Effector memory CD4-positive, alpha-beta T cell (primary cell): ENCODE data around the gene CNTN2.

Experiments
- DNase-seq, 3 donors: peaks; one replicate each; pipeline ENCODE4 v3.0.0-alpha.2; 2020
- H3K27ac ChIP-seq: 2 replicates; pipeline ENCODE4 v1.7.0; 2013; ENCODE audit warnings: mild to moderate bottlenecking, low read length, moderate library complexity; ENCODE audit not compliant: insufficient read depth, poor library complexity, severe bottlenecking
- H3K27me3 ChIP-seq: replicated peaks from 2 replicates; pipeline ENCODE4 v1.7.0; 2013; ENCODE audit warnings: mild to moderate bottlenecking, low read length; ENCODE audit not compliant: insufficient read depth, control insufficient read depth, poor library complexity, severe bottlenecking
- H3K36me3 ChIP-seq: 2 replicates; pipeline ENCODE4 v1.7.0; 2013; ENCODE audit warnings: mild to moderate bottlenecking, low read length, moderate library complexity; ENCODE audit not compliant: control insufficient read depth, insufficient read depth
- H3K4me1 ChIP-seq: 2 replicates; pipeline ENCODE4 v1.7.0; 2013; ENCODE audit warnings: low read length, mild to moderate bottlenecking; ENCODE audit not compliant: control insufficient read depth, insufficient read depth, poor library complexity, severe bottlenecking
- H3K4me3 ChIP-seq: 2 replicates; pipeline ENCODE4 v1.7.0; 2013; ENCODE audit warnings: low read length, low read depth, mild to moderate bottlenecking; ENCODE audit not compliant: insufficient read depth, poor library complexity, severe bottlenecking
- H3K9me3 ChIP-seq: 2 replicates; pipeline ENCODE4 v1.7.0; 2013; ENCODE audit warnings: mild to moderate bottlenecking, low read length, moderate library complexity; ENCODE audit not compliant: control insufficient read depth

The CNTN2 gene

GRCh38 chr1:205107327-205107726 lies 64.3 kb downstream of the CNTN2 start:
- Histone ChIP-seq H3K4me3 (no peak overlapping the region), H3K9me3 (no peaks in the 10 kb centered on the region), H3K27me3 (no peaks in the 10 kb centered on the region), H3K4me1 (no peaks in the 10 kb centered on the region), H3K27ac (no peak overlapping the region), H3K36me3 (peaks cover 50% of the 10 kb centered on the region)
- DNase-seq: no peak

- no peak for DNase-seq
- Histone ChIP-seq H3K27me3 (no peaks in the 10 kb centered on the region), H3K36me3 (peaks cover 44% of the 10 kb centered on the region), H3K27ac (no peak overlapping the region), H3K4me3 (no peak overlapping the region), H3K9me3 (no peaks in the 10 kb centered on the region), H3K4me1 (no peaks in the 10 kb centered on the region)
Observed at GRCh38 chr1:205108464-205108863, 65.5 kb downstream of the CNTN2 start.

GRCh38 chr1:205109269-205109668 lies 66.3 kb downstream of the CNTN2 start:
- DNase-seq: no peak
- no peak overlapping the region for H3K27ac ChIP-seq
- no peaks in the 10 kb centered on the region for H3K9me3 ChIP-seq
- no peak overlapping the region for H3K4me3 ChIP-seq
- H3K27me3 ChIP-seq: no peaks in the 10 kb centered on the region
- no peaks in the 10 kb centered on the region for H3K4me1 ChIP-seq
- peaks cover 43% of the 10 kb centered on the region for H3K36me3 ChIP-seq

- Histone ChIP-seq H3K4me3 (no peak overlapping the region), H3K4me1 (no peaks in the 10 kb centered on the region), H3K36me3 (peaks cover 43% of the 10 kb centered on the region), H3K27ac (no peak overlapping the region), H3K27me3 (no peaks in the 10 kb centered on the region), H3K9me3 (no peaks in the 10 kb centered on the region)
- no peak for DNase-seq
Observed at GRCh38 chr1:205109711-205110110, 66.7 kb downstream of the CNTN2 start.

- no peak for DNase-seq
- H3K27ac ChIP-seq: no peak overlapping the region
- H3K9me3 ChIP-seq: no peaks in the 10 kb centered on the region
- no peak overlapping the region for H3K4me3 ChIP-seq
- H3K4me1 ChIP-seq: no peaks in the 10 kb centered on the region
- H3K27me3 ChIP-seq: no peaks in the 10 kb centered on the region
- peaks cover 32% of the 10 kb centered on the region for H3K36me3 ChIP-seq
Observed at GRCh38 chr1:205111354-205111753, 68.3 kb downstream of the CNTN2 start.

GRCh38 chr1:205118752-205119151 lies 75.7 kb downstream of the CNTN2 start:
- H3K9me3 ChIP-seq: no peaks in the 10 kb centered on the region

GRCh38 chr1:205121660-205122488 lies 78.9 kb downstream of the CNTN2 start, which contains the start of gene RBBP5:
TSS of gene RBBP5 (minus strand) at chr1:205121978. CDS start at chr1:205121873, 105 bp downstream.
- H3K27ac ChIP-seq: peak within 1 kb of the TSS; percentile 95
- no peaks in the 10 kb centered on the region for H3K9me3 ChIP-seq
- DNase-seq: peak; percentile 87 to 92 (median 91)
- no peaks in the 10 kb centered on the region for H3K27me3 ChIP-seq
- H3K36me3 ChIP-seq: no peaks in the 10 kb centered on the region
- H3K4me1 ChIP-seq: peaks cover 21% of the 10 kb centered on the region
- H3K4me3 ChIP-seq: peak within 1 kb of the TSS; percentile 88

More at GRCh38 chr1:205118752-205119151, 75.7 kb downstream of the CNTN2 start:
- no peak for DNase-seq
- peaks cover 13% of the 10 kb centered on the region for H3K36me3 ChIP-seq
- no peak overlapping the region for H3K4me3 ChIP-seq
- peaks cover 21% of the 10 kb centered on the region for H3K4me1 ChIP-seq
- H3K27me3 ChIP-seq: no peaks in the 10 kb centered on the region
- H3K27ac ChIP-seq: no peak overlapping the region

GRCh38 chr1:205122489-205122882 lies 79.5 kb downstream of the CNTN2 start:
- H3K27me3 ChIP-seq: no peaks in the 10 kb centered on the region
- H3K4me3 ChIP-seq: peak overlapping the region; percentile 88
- no peaks in the 10 kb centered on the region for H3K9me3 ChIP-seq
- H3K36me3 ChIP-seq: no peaks in the 10 kb centered on the region
- H3K4me1 ChIP-seq: peaks cover 21% of the 10 kb centered on the region
- H3K27ac ChIP-seq: peak overlapping the region; percentile 95
- no peak for DNase-seq

GRCh38 chr1:205124726-205125125 lies 81.7 kb downstream of the CNTN2 start:
- no peak for DNase-seq
- H3K36me3 ChIP-seq: no peaks in the 10 kb centered on the region
- H3K27ac ChIP-seq: no peak overlapping the region

GRCh38 chr1:205127646-205128045 lies 84.6 kb downstream of the CNTN2 start:
- no peak for DNase-seq
- H3K4me3 ChIP-seq: no peak overlapping the region
- H3K27me3 ChIP-seq: no peaks in the 10 kb centered on the region
- H3K27ac ChIP-seq: no peak overlapping the region
- H3K4me1 ChIP-seq: peaks cover 4% of the 10 kb centered on the region
- no peaks in the 10 kb centered on the region for H3K36me3 ChIP-seq
- no peaks in the 10 kb centered on the region for H3K9me3 ChIP-seq

More at GRCh38 chr1:205124726-205125125, 81.7 kb downstream of the CNTN2 start:
- H3K9me3 ChIP-seq: no peaks in the 10 kb centered on the region
- H3K27me3 ChIP-seq: no peaks in the 10 kb centered on the region
- no peak overlapping the region for H3K4me3 ChIP-seq
- H3K4me1 ChIP-seq: peaks cover 18% of the 10 kb centered on the region
